ENCODE results near the gene EIF3A. TPM values are rescaled to one million over a fixed set of nuclear protein-coding genes. Genes with fewer than 3 reads are reported as not detected.

Gene EIF3A
- polyA plus RNA-seq (2012; ENCODE audit: low read depth, missing spikeins), result 83.2 TPM

GRCh38 chr10:119080521-119081259 is at the start of gene EIF3A:
Gene EIF3A (minus strand): TSS chr10:119080817. CDS start chr10:119080676, 141 bp downstream.
- FAIRE-seq (peak; percentile 99), DNase-seq (ENCODE audit: insufficient read length, low spot score) (peak; percentile 88)
- TF ChIP-seq POLR2A (IDR thresholded peaks at IDR 0.05; ENCODE audit: low read depth, low read length) (peak; percentile 94), PAX5 (IDR thresholded peaks at IDR 0.05; ENCODE audit: insufficient read depth, low read length, severe bottlenecking) (no peak), SPI1 (IDR thresholded peaks at IDR 0.05; ENCODE audit: low read depth, low read length) (peak; percentile 60), TAF1 (IDR thresholded peaks at IDR 0.05; ENCODE audit: low read depth, low read length) (peak; percentile 99), POLR2AphosphoS5 (IDR thresholded peaks at IDR 0.05; ENCODE audit: low read depth, low read length) (no peak; the same call in none of the 2 replicates), POU2F2 (IDR thresholded peaks at IDR 0.05; ENCODE audit: low read depth, low read length) (no peak; the same call in none of the 2 replicates)

- DNase-seq (ENCODE audit: insufficient read length, low spot score) (no peak), FAIRE-seq (no peak)
- no peak for TF ChIP-seq SPI1 (IDR thresholded peaks at IDR 0.05; ENCODE audit: low read depth, low read length)
- TF ChIP-seq TAF1 (IDR thresholded peaks at IDR 0.05; ENCODE audit: low read depth, low read length), result no peak
- no peak for TF ChIP-seq PAX5 (IDR thresholded peaks at IDR 0.05; ENCODE audit: insufficient read depth, low read length, severe bottlenecking)
- TF ChIP-seq POLR2A (IDR thresholded peaks at IDR 0.05; ENCODE audit: low read depth, low read length), result no peak
- TF ChIP-seq POU2F2 (IDR thresholded peaks at IDR 0.05; ENCODE audit: low read depth, low read length), result no peak
- no peak for TF ChIP-seq POLR2AphosphoS5 (IDR thresholded peaks at IDR 0.05; ENCODE audit: low read depth, low read length)
Observed at GRCh38 chr10:119129721-119130120, 49.1 kb upstream of the EIF3A start.

GRCh38 chr10:119125942-119126341 is 45.3 kb upstream of the EIF3A start:
- TF ChIP-seq POU2F2 (IDR thresholded peaks at IDR 0.05; ENCODE audit: low read depth, low read length) (no peak), SPI1 (IDR thresholded peaks at IDR 0.05; ENCODE audit: low read depth, low read length) (no peak), POLR2AphosphoS5 (IDR thresholded peaks at IDR 0.05; ENCODE audit: low read depth, low read length) (no peak), POLR2A (IDR thresholded peaks at IDR 0.05; ENCODE audit: low read depth, low read length) (no peak), PAX5 (IDR thresholded peaks at IDR 0.05; ENCODE audit: insufficient read depth, low read length, severe bottlenecking) (no peak), TAF1 (IDR thresholded peaks at IDR 0.05; ENCODE audit: low read depth, low read length) (no peak)
- DNase-seq (ENCODE audit: insufficient read length, low spot score), result no peak
- no peak for FAIRE-seq

- DNase-seq (ENCODE audit: insufficient read length, low spot score), result no peak
- TF ChIP-seq SPI1 (IDR thresholded peaks at IDR 0.05; ENCODE audit: low read depth, low read length) (no peak), POU2F2 (IDR thresholded peaks at IDR 0.05; ENCODE audit: low read depth, low read length) (no peak), TAF1 (IDR thresholded peaks at IDR 0.05; ENCODE audit: low read depth, low read length) (no peak), POLR2AphosphoS5 (IDR thresholded peaks at IDR 0.05; ENCODE audit: low read depth, low read length) (no peak), PAX5 (IDR thresholded peaks at IDR 0.05; ENCODE audit: insufficient read depth, low read length, severe bottlenecking) (no peak), POLR2A (IDR thresholded peaks at IDR 0.05; ENCODE audit: low read depth, low read length) (no peak)
Observed at GRCh38 chr10:119120875-119121274, 40.3 kb upstream of the EIF3A start.

GRCh38 chr10:119120413-119120867 is 39.8 kb upstream of the EIF3A start:
- TF ChIP-seq POU2F2 (IDR thresholded peaks at IDR 0.05; ENCODE audit: low read depth, low read length) (no peak), SPI1 (IDR thresholded peaks at IDR 0.05; ENCODE audit: low read depth, low read length) (no peak), PAX5 (IDR thresholded peaks at IDR 0.05; ENCODE audit: insufficient read depth, low read length, severe bottlenecking) (peak; percentile 8), POLR2AphosphoS5 (IDR thresholded peaks at IDR 0.05; ENCODE audit: low read depth, low read length) (no peak)
- no peak for DNase-seq (ENCODE audit: insufficient read length, low spot score)
- FAIRE-seq, result peak; percentile 99

More at GRCh38 chr10:119120875-119121274, 40.3 kb upstream of the EIF3A start:
- FAIRE-seq, result no peak

GRCh38 chr10:119119400-119119799 is 38.8 kb upstream of the EIF3A start:
- DNase-seq (ENCODE audit: insufficient read length, low spot score) (no peak), FAIRE-seq (no peak)
- TF ChIP-seq POLR2AphosphoS5 (IDR thresholded peaks at IDR 0.05; ENCODE audit: low read depth, low read length) (no peak), TAF1 (IDR thresholded peaks at IDR 0.05; ENCODE audit: low read depth, low read length) (no peak), SPI1 (IDR thresholded peaks at IDR 0.05; ENCODE audit: low read depth, low read length) (no peak), POU2F2 (IDR thresholded peaks at IDR 0.05; ENCODE audit: low read depth, low read length) (no peak), POLR2A (IDR thresholded peaks at IDR 0.05; ENCODE audit: low read depth, low read length) (no peak), PAX5 (IDR thresholded peaks at IDR 0.05; ENCODE audit: insufficient read depth, low read length, severe bottlenecking) (no peak)

GRCh38 chr10:119118231-119118630 is 37.6 kb upstream of the EIF3A start:
- no peak for DNase-seq (ENCODE audit: insufficient read length, low spot score)
- TF ChIP-seq SPI1 (IDR thresholded peaks at IDR 0.05; ENCODE audit: low read depth, low read length) (no peak), POLR2A (IDR thresholded peaks at IDR 0.05; ENCODE audit: low read depth, low read length) (no peak), PAX5 (IDR thresholded peaks at IDR 0.05; ENCODE audit: insufficient read depth, low read length, severe bottlenecking) (no peak), TAF1 (IDR thresholded peaks at IDR 0.05; ENCODE audit: low read depth, low read length) (no peak), POLR2AphosphoS5 (IDR thresholded peaks at IDR 0.05; ENCODE audit: low read depth, low read length) (no peak), POU2F2 (IDR thresholded peaks at IDR 0.05; ENCODE audit: low read depth, low read length) (no peak)
- peak; percentile 16 for FAIRE-seq

- FAIRE-seq, result no peak
- no peak for TF ChIP-seq POLR2A (IDR thresholded peaks at IDR 0.05; ENCODE audit: low read depth, low read length)
- DNase-seq (ENCODE audit: insufficient read length, low spot score), result no peak
Observed at GRCh38 chr10:119116326-119116951, 35.8 kb upstream of the EIF3A start.

- no peak for FAIRE-seq
- no peak for DNase-seq (ENCODE audit: insufficient read length, low spot score)
- TF ChIP-seq TAF1 (IDR thresholded peaks at IDR 0.05; ENCODE audit: low read depth, low read length) (no peak), PAX5 (IDR thresholded peaks at IDR 0.05; ENCODE audit: insufficient read depth, low read length, severe bottlenecking) (no peak), SPI1 (IDR thresholded peaks at IDR 0.05; ENCODE audit: low read depth, low read length) (no peak), POLR2AphosphoS5 (IDR thresholded peaks at IDR 0.05; ENCODE audit: low read depth, low read length) (no peak), POLR2A (IDR thresholded peaks at IDR 0.05; ENCODE audit: low read depth, low read length) (no peak), POU2F2 (IDR thresholded peaks at IDR 0.05; ENCODE audit: low read depth, low read length) (no peak)
Observed at GRCh38 chr10:119115926-119116325, 35.3 kb upstream of the EIF3A start.
